ENCODE results near the gene RABGAP1L. TPM values are rescaled to one million over a fixed set of nuclear protein-coding genes. Genes with fewer than 3 reads are reported as not detected.

RABGAP1L gene
- total RNA-seq, 1 experiment from 2014 or later: 29.3 TPM

GRCh38 chr1:174448531-174448883 lies 289.2 kb downstream of the RABGAP1L start:
- H3K9ac ChIP-seq (ENCODE audit: low read length): no peak overlapping the region
- TF ChIP-seq YY1 (IDR thresholded peaks at IDR 0.05; ENCODE audit: extremely low read depth, insufficient replicate concordance, low read depth, low read length) (no peak), POLR2A (IDR thresholded peaks at IDR 0.05; ENCODE audit: borderline replicate concordance, extremely low read depth, insufficient read depth, insufficient read length) (no peak), SRF (IDR thresholded peaks at IDR 0.05; ENCODE audit: low read depth) (no peak), CBX3 (IDR thresholded peaks at IDR 0.05; ENCODE audit: low read depth) (no peak)
- ChIA-PET POLR2A (no interaction called here), RAD21 (ENCODE audit: low non-redundant PET in 1 of 2, low total read pairs in 2 of 2, uncharacterized antibody in 2 of 2, unreplicated experiment in 2 of 2) (no interaction called here), CTCF (no interaction called here)
- no peak overlapping the region for H3K4me3 ChIP-seq (replicated peaks in 1 of 2; ENCODE audit: low read depth in 1 of 2, low read length in 2 of 2)
- no peaks in the 10 kb centered on the region for H3K9me2 ChIP-seq (ENCODE audit: insufficient read depth)
- intact Hi-C loops (cut with micrococcal nuclease): no loop called here
- H3K4me2 ChIP-seq (ENCODE audit: low read length): no peak overlapping the region
- no peak for ATAC-seq
- no peaks in the 10 kb centered on the region for H3K9me3 ChIP-seq (ENCODE audit: control insufficient read depth in 1 of 2, insufficient read depth in 1 of 2, low read depth in 1 of 2, low read length in 2 of 2)
- H3K27ac ChIP-seq (ENCODE audit: low read depth, low read length): no peak overlapping the region
- H3K36me3 ChIP-seq (ENCODE audit: control insufficient read depth in 1 of 2, insufficient read depth in 2 of 2, low read length in 2 of 2): no peaks in the 10 kb centered on the region
- no TSS peak for BruUV-seq (replicated peaks)
- H4K20me1 ChIP-seq (ENCODE audit: insufficient read depth): no peaks in the 10 kb centered on the region
- H3K79me2 ChIP-seq (ENCODE audit: insufficient read depth, low read length): no peaks in the 10 kb centered on the region
- H3K4me1 ChIP-seq (ENCODE audit: control insufficient read depth in 1 of 2, insufficient read depth in 2 of 2, low read length in 2 of 2): no peaks in the 10 kb centered on the region
- DNase-seq (ENCODE audit: low read depth, low spot score): no peak
- H3K27me3 ChIP-seq (ENCODE audit: insufficient read depth, low read length): no peaks in the 10 kb centered on the region
- no peak overlapping the region for H2AFZ ChIP-seq (ENCODE audit: low read depth, low read length, poor library complexity, severe bottlenecking)

- no peak overlapping the region for H2AFZ ChIP-seq (ENCODE audit: low read depth, low read length, poor library complexity, severe bottlenecking)
- no peak for DNase-seq (ENCODE audit: low read depth, low spot score)
- ChIA-PET POLR2A (no interaction called here), CTCF (no interaction called here), RAD21 (ENCODE audit: low non-redundant PET in 1 of 2, low total read pairs in 2 of 2, uncharacterized antibody in 2 of 2, unreplicated experiment in 2 of 2) (no interaction called here)
- BruUV-seq (replicated peaks): no TSS peak
- H3K4me2 ChIP-seq (ENCODE audit: low read length): no peak overlapping the region
- ATAC-seq: no peak
- H3K79me2 ChIP-seq (ENCODE audit: insufficient read depth, low read length): no peaks in the 10 kb centered on the region
- no peaks in the 10 kb centered on the region for H3K4me1 ChIP-seq (ENCODE audit: control insufficient read depth in 1 of 2, insufficient read depth in 2 of 2, low read length in 2 of 2)
- intact Hi-C loops (cut with micrococcal nuclease): no loop called here
- H4K20me1 ChIP-seq (ENCODE audit: insufficient read depth): no peaks in the 10 kb centered on the region
- no peaks in the 10 kb centered on the region for H3K36me3 ChIP-seq (ENCODE audit: control insufficient read depth in 1 of 2, insufficient read depth in 2 of 2, low read length in 2 of 2)
- TF ChIP-seq SIN3A (IDR thresholded peaks at IDR 0.05; ENCODE audit: low read depth): no peak
- no peak for TF ChIP-seq ZBTB33 (IDR thresholded peaks at IDR 0.05; ENCODE audit: extremely low read depth, insufficient replicate concordance, low read length)
- TF ChIP-seq SRF (IDR thresholded peaks at IDR 0.05; ENCODE audit: low read depth): no peak
- no peak for TF ChIP-seq EZH2phosphoT487 (IDR thresholded peaks at IDR 0.05; ENCODE audit: borderline replicate concordance)
- no peak for TF ChIP-seq ZNF274 (IDR thresholded peaks at IDR 0.05; ENCODE audit: low read depth, low read length)
- TF ChIP-seq CTCF (IDR thresholded peaks at IDR 0.05 in 2 of 3, conservative IDR thresholded peaks at IDR 0.05 in 1 of 3; ENCODE audit: borderline replicate concordance in 1 of 3, insufficient read depth in 1 of 3, low read depth in 2 of 3, low read length in 2 of 3): no peak
- TF ChIP-seq RAD21 (IDR thresholded peaks at IDR 0.05; ENCODE audit: low read depth): no peak
- no peak for TF ChIP-seq JUND (IDR thresholded peaks at IDR 0.05)
- TF ChIP-seq ZFX (IDR thresholded peaks at IDR 0.05): no peak
- no peak for TF ChIP-seq SP1 (IDR thresholded peaks at IDR 0.05; ENCODE audit: low read depth)
- H3K9me3 ChIP-seq (ENCODE audit: control insufficient read depth in 1 of 2, insufficient read depth in 1 of 2, low read depth in 1 of 2, low read length in 2 of 2): no peaks in the 10 kb centered on the region
- H3K9ac ChIP-seq (ENCODE audit: low read length): no peak overlapping the region
- no peaks in the 10 kb centered on the region for H3K27me3 ChIP-seq (ENCODE audit: insufficient read depth, low read length)
- H3K4me3 ChIP-seq (replicated peaks in 1 of 2; ENCODE audit: low read depth in 1 of 2, low read length in 2 of 2): no peak overlapping the region
- H3K9me2 ChIP-seq (ENCODE audit: insufficient read depth): no peaks in the 10 kb centered on the region
- H3K27ac ChIP-seq (ENCODE audit: low read depth, low read length): no peak overlapping the region
These were observed 289.7 kb downstream of the RABGAP1L start for GRCh38 chr1:174448974-174449373.

Measured in HCT116 (cell line).